Neural progenitor cell (in vitro differentiated cells): Measurements from ENCODE around the gene RAN. TPM values are rescaled to one million over a fixed set of nuclear protein-coding genes. Genes with fewer than 3 reads are reported as not detected.

ENCODE experiments used
- DNase-seq: peaks from one replicate; pipeline ENCODE4 v3.0.0-alpha.2; 2016; ENCODE audit warnings: low spot score
- H2AFZ ChIP-seq: fragments of 200-600 bp; sonication (generic); replicated peaks from 2 replicates; pipeline ENCODE4 v1.6.1; 2016; ENCODE audit warnings: antibody characterized with exemption
- H3F3A ChIP-seq: fragments of 200-600 bp; sonication (generic); 2 replicates; pipeline ENCODE4 v1.6.1; 2016; ENCODE audit warnings: antibody characterized with exemption, low read depth
- H3K27ac ChIP-seq: fragments of 200-600 bp; sonication (generic); 2 replicates; pipeline ENCODE4 v1.5.1; 2016; ENCODE audit warnings: mild to moderate bottlenecking
- H3K27me3 ChIP-seq: fragments of 200-600 bp; sonication (generic); 2 replicates; pipeline ENCODE4 v1.6.1; 2016; ENCODE audit warnings: mild to moderate bottlenecking, moderate library complexity
- H3K36me3 ChIP-seq: fragments of 200-600 bp; sonication (generic); 2 replicates; pipeline ENCODE4 v1.5.1; 2016
- H3K4me1 ChIP-seq: fragments of 200-600 bp; sonication (generic); 2 replicates; pipeline ENCODE4 v1.6.1; 2016; ENCODE audit warnings: mixed run types
- H3K4me2 ChIP-seq: fragments of 200-600 bp; sonication (generic); 2 replicates; pipeline ENCODE4 v1.6.1; 2016
- H3K4me3 ChIP-seq: fragments of 200-600 bp; sonication (generic); 2 replicates; pipeline ENCODE4 v1.5.1; 2016
- H3K79me2 ChIP-seq: fragments of 200-600 bp; sonication (generic); 2 replicates; pipeline ENCODE4 v1.6.1; 2016; ENCODE audit warnings: low read depth
- H3K9ac ChIP-seq: fragments of 200-600 bp; sonication (generic); 2 replicates; pipeline ENCODE4 v1.6.1; 2016
- H3K9me3 ChIP-seq: fragments of 200-600 bp; sonication (generic); 2 replicates; pipeline ENCODE4 v1.5.1; 2016; ENCODE audit warnings: low read depth
- H4K20me1 ChIP-seq: fragments of 200-600 bp; sonication (generic); 2 replicates; pipeline ENCODE4 v1.6.1; 2016; ENCODE audit warnings: low read depth
- H3K27ac Mint-ChIP-seq: 3 replicates; pipeline ENCODE4 v1.8.0; 2021; ENCODE audit warnings: mixed read lengths
- H3K27me3 Mint-ChIP-seq: 2 replicates; pipeline ENCODE4 v1.8.0; 2022; ENCODE audit warnings: low read depth, mild to moderate bottlenecking, inconsistent platforms, moderate library complexity, mixed read lengths; ENCODE audit not compliant: insufficient read depth
- H3K36me3 Mint-ChIP-seq: 3 replicates; pipeline ENCODE4 v1.8.0; 2021; ENCODE audit warnings: mixed read lengths
- H3K4me1 Mint-ChIP-seq: 3 replicates; pipeline ENCODE4 v1.8.0; 2021; ENCODE audit warnings: mixed read lengths
- H3K4me3 Mint-ChIP-seq: 3 replicates; pipeline ENCODE4 v1.8.0; 2021; ENCODE audit warnings: mild to moderate bottlenecking, moderate library complexity, mixed read lengths
- H3K9me3 Mint-ChIP-seq: 3 replicates; pipeline ENCODE4 v1.8.0; 2020; ENCODE audit warnings: mixed read lengths
- EZH2 ChIP-seq: fragments of 200-600 bp; sonication (generic); IDR thresholded peaks from 2 replicates; pipeline ENCODE4 v1.6.1; 2017; ENCODE audit warnings: antibody characterized with exemption, mild to moderate bottlenecking, moderate library complexity
- EZH2phosphoT487 ChIP-seq: fragments of 200-600 bp; sonication (generic); IDR thresholded peaks from 2 replicates; pipeline ENCODE4 v1.6.1; 2017; ENCODE audit warnings: antibody characterized with exemption
- total RNA-seq: library from RNA; depleted of rRNA; stranded (reverse); fragments of >200 nt; gene quantifications from 2 replicates; pipeline ENCODE4 v1.2.3, GENCODE V29; 2015; ENCODE audit warnings: low replicate concordance
- TF ChIP-seq, protein P1 (sequence below): fragments of 200-600 bp; sonication (generic); IDR thresholded peaks from 2 replicates; pipeline ENCODE4 v1.5.1; 2017; ENCODE audit warnings: antibody characterized with exemption, mild to moderate bottlenecking

RAN gene
- total RNA-seq, 1 donor from 2014 or later: 1,370 TPM

GRCh38 chr12:130838284-130838950 lies 33.4 kb upstream of the RAN start:
- Histone ChIP-seq H3K4me2 (peak overlapping the region; percentile 86), H3F3A (peaks cover 8% of the 10 kb centered on the region), H3K4me1 (peaks cover 10% of the 10 kb centered on the region), H3K9ac (peak overlapping the region; percentile 9), H3K9me3 (no peaks in the 10 kb centered on the region), H3K36me3 (no peaks in the 10 kb centered on the region), H3K4me3 (peak overlapping the region; percentile 69), H3K27me3 (peaks cover 13% of the 10 kb centered on the region), H3K79me2 (peaks cover 48% of the 10 kb centered on the region), H4K20me1 (peaks cover 38% of the 10 kb centered on the region), H3K27ac (no peak overlapping the region), H2AFZ (peak overlapping the region; percentile 84)
- Mint-ChIP-seq H3K4me1 (peaks cover 44% of the 10 kb centered on the region), H3K27ac (no peak overlapping the region), H3K4me3 (peak overlapping the region; percentile 91), H3K27me3 (peaks cover 7% of the 10 kb centered on the region), H3K9me3 (no peaks in the 10 kb centered on the region), H3K36me3 (no peaks in the 10 kb centered on the region)
- DNase-seq: peak; percentile 63
- TF ChIP-seq, protein P1, sequence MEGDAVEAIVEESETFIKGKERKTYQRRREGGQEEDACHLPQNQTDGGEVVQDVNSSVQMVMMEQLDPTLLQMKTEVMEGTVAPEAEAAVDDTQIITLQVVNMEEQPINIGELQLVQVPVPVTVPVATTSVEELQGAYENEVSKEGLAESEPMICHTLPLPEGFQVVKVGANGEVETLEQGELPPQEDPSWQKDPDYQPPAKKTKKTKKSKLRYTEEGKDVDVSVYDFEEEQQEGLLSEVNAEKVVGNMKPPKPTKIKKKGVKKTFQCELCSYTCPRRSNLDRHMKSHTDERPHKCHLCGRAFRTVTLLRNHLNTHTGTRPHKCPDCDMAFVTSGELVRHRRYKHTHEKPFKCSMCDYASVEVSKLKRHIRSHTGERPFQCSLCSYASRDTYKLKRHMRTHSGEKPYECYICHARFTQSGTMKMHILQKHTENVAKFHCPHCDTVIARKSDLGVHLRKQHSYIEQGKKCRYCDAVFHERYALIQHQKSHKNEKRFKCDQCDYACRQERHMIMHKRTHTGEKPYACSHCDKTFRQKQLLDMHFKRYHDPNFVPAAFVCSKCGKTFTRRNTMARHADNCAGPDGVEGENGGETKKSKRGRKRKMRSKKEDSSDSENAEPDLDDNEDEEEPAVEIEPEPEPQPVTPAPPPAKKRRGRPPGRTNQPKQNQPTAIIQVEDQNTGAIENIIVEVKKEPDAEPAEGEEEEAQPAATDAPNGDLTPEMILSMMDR: no peak
- no peak for TF ChIP-seq EZH2
- TF ChIP-seq EZH2phosphoT487: no peak

DNA sequence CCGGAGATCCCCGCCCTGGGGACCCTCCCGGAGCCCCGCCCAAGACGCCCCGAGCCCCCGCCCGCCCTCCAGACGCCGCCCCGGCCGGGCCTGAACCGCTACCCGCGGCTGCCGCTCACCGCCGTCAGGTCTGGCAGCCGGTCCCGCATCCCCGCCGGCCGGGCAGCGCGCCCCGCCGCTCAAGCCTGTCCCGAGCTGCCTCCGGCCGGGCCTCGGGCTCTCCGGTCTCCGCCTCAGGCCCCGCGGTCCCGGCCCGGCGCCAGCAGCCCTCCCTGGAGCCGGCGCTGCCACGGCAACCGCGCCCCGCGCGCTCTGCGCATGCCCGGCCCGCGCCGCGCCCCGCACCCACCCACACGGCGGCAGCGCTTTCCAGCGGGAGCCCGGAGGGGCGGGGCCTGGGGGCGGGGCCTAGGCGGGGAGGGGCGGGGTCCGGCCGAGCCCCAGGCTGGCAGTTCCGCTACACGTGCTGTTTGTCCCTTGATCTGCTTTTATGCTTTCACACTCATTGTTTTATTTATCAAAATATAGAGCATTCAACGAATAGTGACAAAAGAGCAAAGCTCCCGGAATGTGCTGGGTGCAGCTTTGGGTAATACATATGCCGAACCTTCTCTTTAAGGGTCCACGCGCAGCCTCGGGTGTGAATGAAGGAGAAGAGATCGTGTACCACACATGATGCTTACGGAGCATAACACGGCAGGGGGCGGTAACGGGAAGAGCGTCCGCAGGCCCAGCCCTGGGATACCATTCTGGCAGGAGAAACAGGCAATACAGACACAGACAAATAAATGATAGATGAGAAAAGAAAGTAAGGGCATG lies 32.7 kb upstream of the RAN start, which contains the start of gene STX2:
Gene STX2 (minus strand): TSS at position 300 of the 819 bp plus-strand sequence. CDS start 151 bp downstream, at position 149.
- no peak within 1 kb of the TSS for H3K27ac ChIP-seq
- H3K27ac Mint-ChIP-seq: peak within 1 kb of the TSS; percentile 1

GRCh38 chr12:130839770-130840404 lies 32.0 kb upstream of the RAN start:
- Mint-ChIP-seq H3K9me3 (no peaks in the 10 kb centered on the region), H3K27ac (no peak overlapping the region), H3K4me3 (peak overlapping the region; percentile 72), H3K36me3 (no peaks in the 10 kb centered on the region), H3K27me3 (peaks cover 4% of the 10 kb centered on the region), H3K4me1 (peaks cover 40% of the 10 kb centered on the region)
- Histone ChIP-seq H3K9ac (no peak overlapping the region), H3K4me1 (peaks cover 10% of the 10 kb centered on the region), H3K27me3 (peaks cover 13% of the 10 kb centered on the region), H3K79me2 (peaks cover 35% of the 10 kb centered on the region), H3K9me3 (no peaks in the 10 kb centered on the region), H2AFZ (no peak overlapping the region), H3F3A (peaks cover 18% of the 10 kb centered on the region), H3K36me3 (no peaks in the 10 kb centered on the region), H3K4me3 (peak overlapping the region; percentile 23), H4K20me1 (peaks cover 31% of the 10 kb centered on the region), H3K27ac (no peak overlapping the region), H3K4me2 (peak overlapping the region; percentile 66)
- no peak for DNase-seq
- TF ChIP-seq, protein P1: no peak
- TF ChIP-seq EZH2phosphoT487 (no peak), EZH2 (no peak)

More for the DNA sequence above, 32.7 kb upstream of the RAN start, which contains the start of gene STX2:
- Histone ChIP-seq H3F3A (peaks cover 16% of the 10 kb centered on the region), H3K79me2 (peaks cover 42% of the 10 kb centered on the region), H3K4me2 (peak within 1 kb of the TSS; percentile 86), H3K36me3 (no peaks in the 10 kb centered on the region), H3K4me1 (peaks cover 10% of the 10 kb centered on the region), H3K4me3 (peak within 1 kb of the TSS; percentile 69), H4K20me1 (peaks cover 31% of the 10 kb centered on the region), H3K27me3 (peaks cover 13% of the 10 kb centered on the region), H3K9me3 (no peaks in the 10 kb centered on the region), H3K9ac (peak within 1 kb of the TSS; percentile 9), H2AFZ (peak within 1 kb of the TSS; percentile 84)
- Mint-ChIP-seq H3K9me3 (no peaks in the 10 kb centered on the region), H3K36me3 (no peaks in the 10 kb centered on the region), H3K4me1 (peaks cover 43% of the 10 kb centered on the region), H3K27me3 (peaks cover 4% of the 10 kb centered on the region), H3K4me3 (peak within 1 kb of the TSS; percentile 91)
- TF ChIP-seq EZH2phosphoT487: no peak
- TF ChIP-seq EZH2: no peak
- TF ChIP-seq, protein P1: peak; percentile 31
- DNase-seq: peak; percentile 93
